Skeletal muscle cell (primary cell): ENCODE results near the gene FOXP1.
A peak's percentile ranks its signal among the peaks of the same experiment; 100 is the strongest.
"Not testable (repeated sequence)": the region's sequence is repeated elsewhere in the genome, so short reads cannot be mapped to it uniquely, and the experiment has no call there.

Experiments
- DNase-seq: peaks from one replicate; pipeline ENCODE4 v3.0.0-alpha.2; 2010; ENCODE audit warnings: low read depth
- H3K4me3 ChIP-seq: 2 replicates; pipeline ENCODE4 v1.5.1; 2011; ENCODE audit warnings: low read depth, mild to moderate bottlenecking, control low read depth, low read length, moderate library complexity

FOXP1 gene

GRCh38 chr3:71041371-71041770 lies 542.2 kb downstream of the FOXP1 start:
- no peak overlapping the region for H3K4me3 ChIP-seq
- DNase-seq = no peak

GRCh38 chr3:71039332-71039731 lies 544.2 kb downstream of the FOXP1 start:
- no peak overlapping the region for H3K4me3 ChIP-seq
- DNase-seq = no peak

GRCh38 chr3:71037775-71038174 lies 545.8 kb downstream of the FOXP1 start:
- H3K4me3 ChIP-seq = no peak overlapping the region
- no peak for DNase-seq

- H3K4me3 ChIP-seq = no peak overlapping the region
- DNase-seq = no peak
Observed at GRCh38 chr3:71035886-71036285, 547.6 kb downstream of the FOXP1 start.

DNA sequence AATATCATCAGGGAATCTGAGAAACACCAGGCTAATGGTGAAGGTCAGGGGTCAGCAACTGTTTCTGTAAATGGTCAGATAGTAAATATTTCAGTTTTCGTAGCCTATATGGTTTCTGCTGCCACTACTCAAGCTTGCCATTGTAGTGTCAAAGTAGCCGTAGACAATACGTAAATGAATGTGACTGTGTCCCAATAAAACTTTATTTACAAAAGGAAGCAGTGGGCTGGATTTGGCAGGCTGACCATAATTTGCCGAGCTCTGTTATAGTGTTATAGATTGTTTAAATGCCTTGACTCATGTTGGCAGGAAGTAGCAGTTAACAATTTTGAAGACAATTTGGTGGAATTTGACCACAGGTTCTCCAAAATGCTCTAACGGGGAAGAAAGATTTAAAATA lies 548.2 kb downstream of the FOXP1 start:
- DNase-seq = peak; percentile 47
- no peak overlapping the region for H3K4me3 ChIP-seq

GRCh38 chr3:71033681-71034220 lies 549.8 kb downstream of the FOXP1 start:
- DNase-seq = no peak
- no peak overlapping the region for H3K4me3 ChIP-seq

DNA sequence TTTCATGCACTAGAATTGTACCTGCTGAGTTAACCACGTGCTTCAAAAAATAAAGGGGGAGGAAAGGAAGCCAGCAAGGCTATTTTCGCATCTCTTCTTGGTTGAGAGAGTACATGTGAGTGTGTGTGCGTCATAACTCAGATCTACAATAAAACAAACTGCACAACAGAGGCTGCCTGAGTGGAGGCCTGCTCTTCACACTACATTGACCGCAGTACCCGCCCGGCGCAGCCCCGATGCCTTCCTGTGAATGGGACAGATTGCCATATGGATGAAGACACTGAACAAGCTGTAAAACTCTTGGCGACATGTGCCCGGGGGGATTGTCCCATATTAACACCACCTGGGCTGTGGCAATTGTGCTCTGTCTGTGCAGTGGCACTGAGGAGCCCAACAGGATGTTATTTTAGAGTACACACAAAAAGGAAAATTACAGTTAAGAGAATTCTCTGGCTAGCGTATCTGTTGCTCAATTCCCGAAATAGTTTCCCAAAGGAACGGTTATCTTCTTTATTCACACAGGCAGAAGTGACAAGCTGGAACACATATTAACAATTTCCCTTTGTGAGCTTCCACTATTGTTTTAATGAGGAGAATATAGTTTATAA lies 551.5 kb downstream of the FOXP1 start:
- H3K4me3 ChIP-seq = no peak overlapping the region
- no peak for DNase-seq

DNA sequence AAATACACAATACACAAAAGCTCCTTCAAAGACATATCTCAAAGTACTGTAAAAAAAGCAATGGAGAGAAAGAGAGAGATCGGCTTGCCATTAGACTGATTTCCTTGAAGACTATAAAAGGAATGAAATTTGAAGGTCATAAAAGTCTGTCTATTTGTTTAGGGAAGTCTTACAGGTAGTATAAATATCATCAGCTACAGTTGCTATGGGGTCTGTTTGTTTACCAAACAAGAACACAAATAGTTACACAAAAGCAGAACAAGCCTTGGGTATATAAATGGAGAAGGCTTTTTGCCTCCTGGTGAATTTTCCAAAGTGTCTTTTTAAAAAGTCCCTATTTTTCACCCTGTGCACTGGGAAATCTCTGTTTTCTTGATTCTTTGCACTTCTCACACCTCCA lies 552.3 kb downstream of the FOXP1 start:
- no peak for DNase-seq
- H3K4me3 ChIP-seq = no peak overlapping the region

DNA sequence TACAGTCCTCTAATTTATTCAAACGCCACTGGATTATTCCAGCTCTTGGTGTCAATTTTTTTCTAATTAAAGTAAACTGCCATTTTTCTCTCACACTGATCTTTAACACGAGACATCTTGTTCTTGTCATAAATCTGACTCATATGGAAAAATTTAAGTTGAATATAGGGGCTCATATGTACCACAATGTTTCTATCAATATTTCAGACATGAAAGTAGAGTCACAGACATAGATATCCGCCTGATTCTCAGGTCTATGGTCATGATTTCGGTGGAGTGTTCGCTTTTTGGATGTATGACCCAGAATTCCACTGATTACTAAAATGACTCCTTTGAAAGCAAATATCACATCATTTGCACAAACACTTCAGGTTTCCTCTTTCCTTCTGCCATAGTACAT lies 552.8 kb downstream of the FOXP1 start:
- no peak overlapping the region for H3K4me3 ChIP-seq
- no peak for DNase-seq

GRCh38 chr3:71029770-71030169 lies 553.8 kb downstream of the FOXP1 start:
- no peak for DNase-seq
- H3K4me3 ChIP-seq = no peak overlapping the region

- no peak for DNase-seq
- H3K4me3 ChIP-seq = no peak overlapping the region
Observed at GRCh38 chr3:71028802-71029201, 554.7 kb downstream of the FOXP1 start.

DNA sequence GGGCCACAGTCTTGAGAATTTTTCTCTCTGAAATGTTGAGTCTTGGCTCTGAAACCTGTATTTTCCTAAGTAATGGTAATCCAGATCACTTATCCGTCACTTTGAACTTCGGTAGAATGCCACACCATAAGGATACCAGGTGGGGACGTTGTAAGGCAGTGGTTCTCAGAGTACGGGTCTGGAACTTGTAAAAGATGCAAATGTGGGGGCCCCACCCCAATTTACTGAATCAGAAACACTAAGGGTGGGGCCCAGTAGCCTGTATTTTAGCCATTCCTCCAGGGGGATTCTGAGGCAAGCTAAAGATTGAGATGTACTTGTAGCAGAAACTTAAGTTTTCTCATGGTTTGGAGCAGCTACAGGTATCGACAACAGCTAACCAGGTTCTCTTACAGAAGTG lies 555.3 kb downstream of the FOXP1 start:
- H3K4me3 ChIP-seq = no peak overlapping the region
- DNase-seq = no peak

DNA sequence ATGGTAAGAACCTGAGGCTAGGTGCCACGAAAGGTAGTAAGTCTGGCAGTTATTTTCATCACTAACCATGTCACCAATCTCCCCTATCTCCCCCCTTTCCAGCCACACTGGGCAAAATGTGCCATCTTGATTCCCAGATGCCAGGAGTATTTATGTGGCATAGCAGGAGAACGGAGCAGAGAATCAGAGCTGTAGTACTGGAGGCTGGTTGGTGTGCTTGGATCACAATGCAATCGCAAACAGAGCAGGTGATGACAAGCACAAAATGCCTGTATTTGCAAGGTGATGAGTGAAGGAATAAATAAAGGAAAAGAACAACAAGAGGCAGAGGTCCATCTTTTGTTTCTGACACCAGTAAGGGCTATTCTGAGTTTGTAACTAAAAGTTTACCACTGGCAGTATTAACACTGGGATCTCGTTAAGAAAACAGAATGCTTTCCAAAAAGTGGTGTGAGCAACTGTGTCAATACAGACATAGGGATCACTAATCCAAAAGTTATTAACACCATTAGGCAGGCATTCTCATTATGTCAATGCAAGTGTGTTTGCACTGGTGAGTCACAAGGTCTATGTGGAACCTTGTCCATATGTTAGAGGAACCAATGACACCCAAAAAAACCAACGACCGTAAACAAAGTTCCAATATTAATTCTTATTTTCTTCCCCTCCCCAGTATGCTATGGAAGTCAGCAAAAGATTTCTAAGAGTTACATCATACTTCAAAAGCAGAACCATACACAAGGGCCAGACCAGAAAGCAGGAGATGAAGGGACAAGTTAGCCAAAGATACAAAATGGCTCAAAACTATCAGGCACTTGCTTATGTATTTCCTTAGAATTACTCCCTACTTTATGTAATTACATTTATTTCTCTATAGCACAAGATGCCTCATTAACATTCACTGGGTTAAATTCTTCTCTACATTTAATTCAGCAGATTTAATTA lies 556.6 kb downstream of the FOXP1 start:
- DNase-seq = no peak
- H3K4me3 ChIP-seq = no peak overlapping the region

- H3K4me3 ChIP-seq = no peak overlapping the region
- DNase-seq = no peak
Observed at GRCh38 chr3:71025516-71025915, 558.0 kb downstream of the FOXP1 start.

GRCh38 chr3:71025010-71025409 lies 558.5 kb downstream of the FOXP1 start:
- no peak for DNase-seq
- H3K4me3 ChIP-seq = no peak overlapping the region

GRCh38 chr3:71022551-71023335 lies 560.8 kb downstream of the FOXP1 start:
- DNase-seq = no peak
- no peak overlapping the region for H3K4me3 ChIP-seq

DNA sequence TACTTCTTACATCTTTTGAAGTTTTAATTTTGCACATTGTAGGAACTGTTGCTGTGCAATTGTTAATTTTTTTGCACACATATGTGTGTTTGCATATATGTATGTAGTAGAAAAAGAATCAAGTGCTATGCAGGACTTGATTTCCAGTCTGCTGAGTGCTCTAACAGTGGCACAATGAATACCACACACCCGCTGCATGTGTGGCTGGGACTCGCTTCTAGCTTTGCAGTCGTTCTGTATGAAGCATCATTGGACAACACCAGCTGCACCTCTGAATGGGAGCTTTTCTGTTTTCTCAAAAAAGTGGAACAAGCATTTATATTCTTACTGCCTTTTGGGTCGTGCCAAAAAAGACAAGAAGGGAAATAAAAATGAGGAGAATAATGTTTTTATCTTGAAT lies 564.7 kb downstream of the FOXP1 start:
- DNase-seq = no peak
- no peak overlapping the region for H3K4me3 ChIP-seq

GRCh38 chr3:71016178-71016845 lies 567.2 kb downstream of the FOXP1 start:
- no peak overlapping the region for H3K4me3 ChIP-seq
- no peak for DNase-seq

GRCh38 chr3:71014616-71015015 lies 568.9 kb downstream of the FOXP1 start:
- H3K4me3 ChIP-seq, DNase-seq: not testable (repeated sequence)
